A673 (cell line): ENCODE data around the gene KAZN. TPM values are rescaled to one million over a fixed set of nuclear protein-coding genes. Genes with fewer than 3 reads are reported as not detected.

Experiments used
- BruUV-seq: library from RNA; stranded (reverse); fragments of 400-500 nt; replicated peaks from 2 replicates; lab custom pipeline; 2021; lab: Mats Ljungman, UMichigan
- CTCF ChIA-PET: fragments of 300-600 bp; sonication (Branson Sonifier 250); formaldehyde crosslinking; loops from one replicate; lab custom pipeline; 2022; ENCODE audit warnings: antibody characterized with exemption; lab: Charles Lee
- POLR2A ChIA-PET: fragments of 300-600 bp; sonication (Branson Sonifier 250); formaldehyde crosslinking; loops from one replicate; lab custom pipeline; 2022; ENCODE audit warnings: antibody characterized with exemption; ENCODE audit not compliant: low non-redundant PET; lab: Charles Lee
- DNase-seq: peaks from one replicate; pipeline ENCODE4 v3.0.0-alpha.2; 2015; ENCODE audit warnings: low spot score
- H3K27ac ChIP-seq: fragments of 200-600 bp; sonication (generic); 2 replicates; pipeline ENCODE4 v1.5.1; 2016; ENCODE audit warnings: mixed run types, low read depth, mild to moderate bottlenecking, mixed read lengths, antibody characterized with exemption, low read length; ENCODE audit not compliant: poor library complexity, severe bottlenecking
- H3K27me3 ChIP-seq: fragments of 200-600 bp; sonication (generic); replicated peaks from 2 replicates; pipeline ENCODE4 v1.6.1; 2017; ENCODE audit warnings: mixed run types, low read depth, mild to moderate bottlenecking, mixed read lengths, antibody characterized with exemption, low read length; ENCODE audit not compliant: insufficient read depth, poor library complexity
- H3K36me3 ChIP-seq: fragments of 200-600 bp; sonication (generic); 2 replicates; pipeline ENCODE4 v1.6.1; 2016; ENCODE audit warnings: mixed run types, mild to moderate bottlenecking, mixed read lengths, antibody characterized with exemption, low read length; ENCODE audit not compliant: insufficient read depth, poor library complexity, severe bottlenecking
- H3K4me1 ChIP-seq: fragments of 200-600 bp; sonication (generic); 2 replicates; pipeline ENCODE4 v1.6.1; 2017; ENCODE audit warnings: mixed run types, mild to moderate bottlenecking, mixed read lengths, antibody characterized with exemption, low read length; ENCODE audit not compliant: insufficient read depth, poor library complexity, severe bottlenecking
- H3K4me3 ChIP-seq: fragments of 200-600 bp; sonication (generic); 2 replicates; pipeline ENCODE4 v1.5.1; 2016; ENCODE audit warnings: low read depth, mixed run types, mild to moderate bottlenecking, mixed read lengths, low read length; ENCODE audit not compliant: poor library complexity, severe bottlenecking
- H3K9me3 ChIP-seq: fragments of 200-600 bp; sonication (generic); 2 replicates; pipeline ENCODE4 v1.6.1; 2016; ENCODE audit warnings: mixed run types, low read depth, mild to moderate bottlenecking, mixed read lengths, antibody characterized with exemption, low read length; ENCODE audit not compliant: poor library complexity, severe bottlenecking
- CTCF ChIP-seq: fragments of 300-800, 200-600 bp; sonication (generic); conservative IDR thresholded peaks from 2 replicates; pipeline ENCODE4 v1.5.1; 2017; ENCODE audit warnings: low read depth, mild to moderate bottlenecking, antibody characterized with exemption, low read length, moderate library complexity, mixed read lengths
- EZH2 ChIP-seq: fragments of 200-600 bp; sonication (generic); IDR thresholded peaks from 2 replicates; pipeline ENCODE4 v1.6.1; 2017; ENCODE audit warnings: borderline replicate concordance, low read depth, mild to moderate bottlenecking, mixed read lengths, antibody characterized with exemption, low read length; ENCODE audit not compliant: poor library complexity, severe bottlenecking
- intact Hi-C: fragments of 100-400 bp; cut with micrococcal nuclease; formaldehyde crosslinking; loops from one replicate; pipeline ENCODE4 v1.10.0; 2022; ENCODE audit not compliant: unreplicated experiment
- total RNA-seq: library from RNA; stranded (reverse); gene quantifications from 2 replicates; pipeline ENCODE4 v1.2.3, GENCODE V29; 2021

KAZN gene
- total RNA-seq, 1 experiment from 2014 or later: 8.0 TPM

DNA sequence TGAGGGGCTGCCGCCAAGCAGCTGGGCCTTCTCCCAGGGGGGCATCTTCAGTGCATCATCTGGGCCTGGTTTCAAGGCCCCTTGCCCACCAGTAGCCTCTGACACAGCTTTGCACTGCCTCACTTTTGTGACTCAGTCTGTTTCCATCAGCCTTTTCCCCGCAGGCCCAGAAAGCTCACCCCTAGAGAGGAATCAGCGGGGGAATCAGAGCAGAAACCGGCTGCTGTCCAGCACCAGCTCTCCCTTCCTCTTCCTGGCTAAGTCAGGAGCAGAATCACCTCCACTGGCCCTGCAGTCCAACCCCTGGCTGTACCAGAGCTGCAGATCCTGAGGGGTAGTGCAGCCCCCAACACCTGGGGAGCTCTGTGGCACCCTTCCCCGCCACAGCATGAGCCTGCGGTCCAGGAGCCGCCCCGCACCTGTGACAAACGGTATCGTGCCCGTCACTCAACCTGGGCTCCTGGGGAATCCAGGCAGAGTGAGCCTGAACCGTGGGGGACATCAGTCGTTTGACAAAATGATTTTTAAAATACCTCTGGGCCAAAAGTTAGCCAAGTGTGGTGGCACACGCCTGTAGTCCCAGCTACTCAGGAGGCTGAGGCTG, 471.8 kb downstream of the KAZN start:
- Histone ChIP-seq H3K27ac (no peak overlapping the region), H3K27me3 (no peaks in the 10 kb centered on the region), H3K4me3 (no peak overlapping the region), H3K36me3 (no peaks in the 10 kb centered on the region), H3K9me3 (no peaks in the 10 kb centered on the region), H3K4me1 (no peaks in the 10 kb centered on the region)
- intact Hi-C loops: no loop called here
- no peak for DNase-seq
- BruUV-seq: no TSS peak
- CTCF ChIA-PET: no interaction called here
- POLR2A ChIA-PET: interaction anchor here (0.6 kb wide), 1 partner anchor 13 kb away, joined by 3 read pairs; no protein-coding TSS in a partner anchor
- no peak for TF ChIP-seq EZH2
- TF ChIP-seq CTCF: no peak

- no peak overlapping the region for H3K27ac ChIP-seq
- intact Hi-C loops: no loop called here
- ChIA-PET CTCF (no interaction called here), POLR2A (no interaction called here)
- BruUV-seq: no TSS peak
- no peaks in the 10 kb centered on the region for H3K9me3 ChIP-seq
- H3K4me3 ChIP-seq: no peak overlapping the region
- TF ChIP-seq EZH2 (no peak), CTCF (no peak)
- no peaks in the 10 kb centered on the region for H3K4me1 ChIP-seq
- no peak for DNase-seq
- H3K27me3 ChIP-seq: no peaks in the 10 kb centered on the region
- H3K36me3 ChIP-seq: no peaks in the 10 kb centered on the region
These were observed 473.5 kb downstream of the KAZN start for GRCh38 chr1:15071936-15072335.

- CTCF ChIA-PET: no interaction called here
- POLR2A ChIA-PET: no interaction called here
- no TSS peak for BruUV-seq
- intact Hi-C loops: no loop called here
- DNase-seq: no peak
- H3K9me3 ChIP-seq: no peaks in the 10 kb centered on the region
- no peak overlapping the region for H3K4me3 ChIP-seq
- H3K4me1 ChIP-seq: no peaks in the 10 kb centered on the region
- no peaks in the 10 kb centered on the region for H3K27me3 ChIP-seq
- no peak overlapping the region for H3K27ac ChIP-seq
- no peaks in the 10 kb centered on the region for H3K36me3 ChIP-seq
- TF ChIP-seq CTCF (no peak), EZH2 (no peak)
These were observed 475.4 kb downstream of the KAZN start for GRCh38 chr1:15073799-15074308.
